HG03460 (cell line): ENCODE measurements around the gene PRMT1.
A peak's percentile ranks its signal among the peaks of the same experiment; 100 is the strongest.

ENCODE experiments used
- ATAC-seq: cut with Tn5 transposase; IDR thresholded peaks from one replicate; pipeline ENCODE4 v1.9.1; 2021; ENCODE audit not compliant: unreplicated experiment

Gene PRMT1

DNA sequence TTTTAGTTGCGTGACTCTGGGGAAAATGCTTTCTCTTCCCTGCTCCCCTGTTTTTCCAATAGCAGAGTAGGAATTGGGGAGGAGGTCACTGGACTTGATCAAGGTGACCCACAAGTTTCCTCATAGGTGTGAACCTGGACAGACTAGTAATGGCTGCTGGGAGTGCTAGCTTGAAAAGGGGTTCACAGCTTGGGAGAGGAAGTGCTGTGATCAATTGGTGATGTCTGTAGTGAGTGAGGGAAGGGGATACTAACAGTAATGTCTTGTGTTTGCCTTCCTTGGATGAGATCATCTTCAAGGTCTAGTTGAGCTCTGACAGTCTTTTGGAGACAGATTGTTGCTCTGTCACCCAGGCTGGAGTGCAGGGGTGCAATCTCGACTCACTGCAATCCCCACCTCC, 9.6 kb upstream of the PRMT1 start:
- ATAC-seq, result no peak

DNA sequence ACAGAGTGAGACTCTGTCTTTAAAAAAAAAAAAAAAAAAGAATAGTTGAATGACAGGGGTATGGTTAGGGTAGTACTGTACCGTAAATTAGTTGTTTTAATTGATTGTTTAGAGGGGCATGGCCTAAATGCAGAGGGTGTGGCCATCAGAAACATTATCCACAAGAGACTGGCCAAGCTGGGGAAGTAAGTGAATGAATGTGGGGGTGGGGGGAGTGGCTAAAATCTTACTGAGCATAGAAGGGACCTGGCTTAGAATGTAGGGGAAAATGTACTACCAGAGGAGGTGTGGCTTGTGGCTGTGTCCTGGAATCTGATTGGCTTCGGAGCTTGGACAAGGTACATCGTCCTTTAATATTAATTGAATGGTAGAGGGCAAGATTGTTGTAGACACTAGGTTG, 7.6 kb upstream of the PRMT1 start:
- ATAC-seq, result no peak

DNA sequence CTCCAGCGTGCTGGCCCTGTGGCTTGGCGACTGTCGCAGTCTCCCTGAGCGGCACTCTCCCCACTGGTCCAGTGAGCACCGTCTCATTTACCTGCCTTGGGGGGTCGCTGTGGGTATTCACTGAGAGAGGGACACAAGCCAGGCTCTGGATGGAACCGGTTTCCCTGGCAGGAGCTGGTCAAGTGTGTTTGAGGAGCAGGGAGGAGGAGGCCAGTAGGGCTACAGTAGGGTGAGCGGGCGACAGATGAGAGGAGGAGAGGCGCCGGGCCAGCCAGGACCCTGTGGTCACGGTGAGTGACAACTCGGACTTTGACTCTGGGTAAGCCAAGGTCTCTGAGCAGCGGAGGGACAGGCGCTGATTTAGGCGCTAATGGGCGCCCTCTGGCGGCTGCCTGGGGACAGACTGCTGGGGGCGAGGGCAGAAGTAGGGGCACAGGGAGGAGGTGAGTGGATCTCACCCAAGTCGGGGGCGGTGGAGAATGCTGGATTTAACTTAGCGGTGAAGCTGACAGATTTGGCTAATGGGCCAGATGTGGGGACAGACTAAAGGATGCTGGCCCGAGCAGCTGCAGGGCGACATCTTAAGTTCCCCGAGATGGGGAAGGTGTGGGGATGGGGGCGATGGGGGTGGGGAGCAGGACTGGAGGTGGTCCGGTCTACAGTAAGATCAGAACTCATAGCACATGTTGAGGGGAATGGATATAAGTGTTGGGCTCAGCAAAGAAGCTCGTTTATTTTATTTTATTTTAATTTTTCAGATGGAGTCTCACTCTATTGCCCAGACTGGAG, 4.7 kb upstream of the PRMT1 start:
- no peak for ATAC-seq

DNA sequence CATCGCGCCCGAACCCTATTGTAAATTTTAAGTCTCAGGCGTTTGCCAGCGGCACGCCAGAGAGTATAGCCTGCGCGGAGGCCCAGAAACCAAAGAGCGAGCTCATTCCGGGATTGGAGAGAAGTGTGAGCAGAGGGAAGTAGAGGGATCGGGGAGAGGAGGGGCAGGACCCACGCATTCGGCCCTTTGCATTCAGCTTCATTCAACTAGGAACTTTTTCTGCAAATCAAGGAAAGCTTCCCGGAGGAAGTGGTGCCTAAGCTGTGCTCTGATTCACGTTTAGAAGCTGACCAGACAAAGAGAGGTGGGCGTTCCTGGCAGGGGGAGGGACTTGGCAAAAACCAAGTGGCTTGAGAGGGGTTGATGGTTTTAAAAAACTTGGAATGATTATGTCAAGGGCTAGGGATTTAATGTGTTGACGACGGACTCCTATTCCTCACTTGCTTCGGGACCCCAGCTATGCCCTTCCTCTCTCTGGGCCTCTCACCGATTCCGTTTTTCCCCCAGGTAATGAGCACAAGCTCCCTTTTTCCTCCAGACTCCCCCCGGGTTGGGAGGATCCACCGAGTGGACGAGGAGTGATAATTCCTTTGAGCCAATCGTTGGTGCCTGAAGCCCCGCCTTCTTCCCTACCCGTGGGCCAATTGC, 811 bp upstream of the PRMT1 start:
- ATAC-seq, result peak; percentile 27

DNA sequence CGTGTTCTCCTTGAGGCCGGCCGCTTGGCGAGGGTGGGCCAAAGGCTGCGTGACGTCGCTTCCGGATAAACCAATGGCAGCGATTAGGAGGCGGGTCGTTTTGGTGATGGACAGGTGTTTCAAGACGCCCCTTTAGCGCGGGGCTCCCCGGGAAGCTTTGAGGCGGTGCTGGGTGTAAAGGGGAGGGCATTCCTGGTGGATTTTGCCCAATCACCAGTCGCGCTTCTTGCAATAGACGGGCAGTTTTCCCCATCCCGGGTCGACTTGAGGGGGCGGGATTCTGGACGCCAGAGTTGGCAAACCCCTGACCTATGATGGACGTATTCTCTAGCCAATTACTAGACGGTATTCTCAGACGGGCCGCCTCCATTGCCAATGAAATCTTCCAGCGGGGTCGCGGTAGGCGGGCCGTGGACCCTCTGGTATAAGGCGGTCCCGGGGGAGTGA, 264 bp upstream of the PRMT1 start:
- peak; percentile 57 for ATAC-seq

DNA sequence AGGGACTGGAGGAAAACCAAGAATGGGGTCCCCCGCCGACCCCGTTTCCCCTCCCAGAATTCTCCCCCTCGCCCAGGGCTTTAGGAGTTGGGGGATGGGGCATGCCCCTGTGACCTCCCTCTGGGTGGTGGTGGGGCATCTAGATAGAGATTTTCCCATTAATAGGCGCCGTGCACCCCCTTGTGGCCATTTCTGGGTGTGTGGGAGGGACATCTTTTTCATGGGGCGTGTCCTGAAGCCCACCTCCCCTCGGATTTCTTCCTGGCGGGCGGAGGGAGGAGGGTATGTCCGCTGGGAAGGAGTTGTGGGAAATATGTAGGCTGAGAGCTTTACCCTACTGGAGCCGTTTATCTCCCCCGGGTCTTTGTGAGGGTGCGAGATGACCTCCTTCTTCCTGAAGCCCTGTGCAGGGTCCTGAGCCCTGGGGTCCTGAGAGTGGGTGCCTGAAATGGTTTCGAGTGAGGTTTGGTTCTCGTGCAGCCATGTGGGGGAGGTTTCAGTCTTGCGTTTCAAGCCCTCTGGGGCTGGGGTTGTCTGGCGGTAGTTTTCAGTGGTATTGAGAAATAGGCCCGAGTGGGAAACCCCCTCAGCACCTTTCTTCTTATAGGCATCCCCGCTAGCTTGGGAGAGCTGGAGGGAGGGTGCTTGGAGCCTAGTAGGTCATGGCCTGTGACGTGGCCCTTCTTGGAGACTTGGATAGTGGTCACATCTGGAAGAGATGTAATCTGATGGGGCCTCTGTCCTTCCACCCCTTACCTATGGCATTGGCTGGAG, 1.0 kb downstream of the PRMT1 start:
- no peak for ATAC-seq

DNA sequence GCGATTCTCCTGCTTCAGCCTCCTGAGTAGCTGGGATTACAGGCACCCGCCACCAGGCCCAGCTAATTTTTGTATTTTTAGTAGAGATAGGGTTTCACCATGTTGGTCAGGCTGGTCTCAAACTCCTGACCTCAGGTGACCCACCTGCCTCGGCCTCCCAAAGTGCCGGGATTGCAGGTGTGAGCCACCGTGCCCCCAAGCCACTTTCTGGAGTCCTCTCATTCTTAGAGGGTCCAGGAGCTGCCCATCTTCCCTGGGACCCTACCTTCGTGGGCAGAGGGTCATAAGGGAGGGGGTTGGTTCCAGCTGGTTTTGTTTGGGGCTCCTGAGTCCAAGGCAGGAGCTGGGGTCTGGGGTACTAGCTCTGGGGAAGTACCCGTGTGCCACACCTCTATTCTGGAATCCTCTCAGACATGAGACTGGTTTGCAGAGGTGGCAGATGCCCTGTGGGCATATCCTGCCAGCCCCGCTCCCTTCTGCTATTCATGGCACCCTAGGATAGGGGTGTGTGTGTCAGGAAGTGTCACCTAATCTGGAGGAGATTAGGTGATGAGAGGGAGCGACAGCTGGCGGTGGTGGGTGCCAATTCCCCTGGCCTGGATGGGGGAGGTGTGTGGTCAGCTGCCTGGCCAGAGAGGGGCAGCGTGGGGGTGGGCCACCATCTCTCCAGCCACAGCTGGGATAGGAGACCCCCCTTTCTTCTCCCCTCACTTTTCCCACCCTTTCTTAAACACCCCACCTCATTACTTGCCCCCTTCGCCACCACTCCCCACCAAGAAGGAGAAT, 2.1 kb downstream of the PRMT1 start:
- no peak for ATAC-seq

DNA sequence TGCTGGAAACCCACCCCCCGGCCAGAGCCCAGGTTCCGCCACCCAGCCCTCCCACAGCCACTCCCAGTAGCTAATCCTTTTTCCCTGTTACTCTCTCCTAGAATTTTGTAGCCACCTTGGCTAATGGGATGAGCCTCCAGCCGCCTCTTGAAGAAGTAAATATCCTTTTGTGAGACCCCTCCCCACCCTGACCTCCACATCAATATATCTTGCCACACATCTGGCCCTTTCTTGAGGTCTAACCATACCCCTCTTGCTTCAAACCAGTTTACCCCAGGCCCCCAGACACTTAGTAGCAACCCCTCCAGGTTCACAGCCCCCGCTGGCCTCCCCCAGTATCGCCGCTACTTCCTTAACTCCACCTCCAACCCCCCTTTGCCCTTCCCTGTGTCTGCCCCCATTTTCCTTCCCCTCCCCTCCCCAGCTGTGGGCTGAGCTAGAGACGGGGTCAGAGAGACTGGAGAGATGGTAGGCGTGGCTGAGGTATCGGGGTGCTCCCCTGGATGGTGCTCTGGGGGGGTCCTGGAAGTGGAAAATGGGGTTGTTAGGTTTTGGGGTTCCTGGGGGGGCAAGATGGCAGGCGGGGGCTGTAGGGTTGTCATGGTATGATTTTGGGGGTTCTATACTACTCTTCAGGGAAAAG, 2.8 kb downstream of the PRMT1 start:
- no peak for ATAC-seq

DNA sequence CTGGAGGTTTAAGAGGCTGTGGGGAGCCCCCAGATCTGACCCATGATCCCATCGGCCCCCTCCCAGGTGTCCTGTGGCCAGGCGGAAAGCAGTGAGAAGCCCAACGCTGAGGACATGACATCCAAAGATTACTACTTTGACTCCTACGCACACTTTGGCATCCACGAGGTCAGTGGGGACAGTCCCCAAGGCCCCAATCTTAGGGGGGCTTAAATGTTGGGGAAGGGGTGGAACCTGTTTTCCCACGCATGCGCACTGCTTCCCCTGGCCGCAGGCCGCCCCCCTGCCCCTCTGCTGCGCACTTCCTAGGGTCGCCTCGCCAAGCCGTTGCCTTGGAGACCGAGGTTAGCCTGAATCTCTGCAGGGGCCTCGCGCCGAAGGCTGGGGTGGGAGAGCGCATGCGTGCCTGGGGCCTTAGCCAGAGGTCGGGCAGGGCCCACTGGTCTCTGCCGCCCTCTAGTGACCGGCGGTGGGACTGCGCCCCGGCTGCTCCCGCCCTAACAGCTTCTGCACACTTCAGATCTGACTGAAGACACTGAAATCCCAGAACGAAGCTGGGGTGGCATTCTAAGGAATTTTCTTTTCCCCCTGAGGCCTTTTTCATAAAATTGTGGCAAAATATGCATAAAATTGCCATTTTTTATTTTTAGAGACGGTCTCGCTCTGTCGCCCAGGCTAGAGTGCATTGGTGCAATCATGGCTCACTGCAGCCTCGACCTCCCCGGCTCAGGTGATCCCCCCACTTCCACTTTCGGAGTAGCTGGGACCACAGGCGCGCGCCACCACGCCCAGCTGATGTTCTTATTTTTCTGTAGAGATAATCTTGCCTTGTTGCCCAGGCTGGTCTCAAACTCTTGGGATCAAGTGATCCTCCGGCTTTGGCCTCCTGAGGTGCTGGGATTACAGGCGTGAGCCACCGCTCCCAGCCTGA, 3.6 kb downstream of the PRMT1 start:
- ATAC-seq, result no peak

DNA sequence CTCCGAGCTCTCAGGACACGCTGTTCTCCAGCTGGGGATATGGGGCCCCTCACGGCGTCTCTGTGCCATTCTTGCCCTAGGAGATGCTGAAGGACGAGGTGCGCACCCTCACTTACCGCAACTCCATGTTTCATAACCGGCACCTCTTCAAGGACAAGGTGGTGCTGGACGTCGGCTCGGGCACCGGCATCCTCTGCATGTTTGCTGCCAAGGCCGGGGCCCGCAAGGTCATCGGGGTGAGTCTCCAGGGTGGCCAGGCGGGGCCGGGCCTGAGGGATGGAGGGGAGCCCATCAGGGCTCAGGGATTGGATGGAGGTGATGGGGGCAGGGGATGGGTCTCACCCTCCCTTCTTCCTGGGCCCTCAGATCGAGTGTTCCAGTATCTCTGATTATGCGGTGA, 4.8 kb downstream of the PRMT1 start:
- no peak for ATAC-seq

DNA sequence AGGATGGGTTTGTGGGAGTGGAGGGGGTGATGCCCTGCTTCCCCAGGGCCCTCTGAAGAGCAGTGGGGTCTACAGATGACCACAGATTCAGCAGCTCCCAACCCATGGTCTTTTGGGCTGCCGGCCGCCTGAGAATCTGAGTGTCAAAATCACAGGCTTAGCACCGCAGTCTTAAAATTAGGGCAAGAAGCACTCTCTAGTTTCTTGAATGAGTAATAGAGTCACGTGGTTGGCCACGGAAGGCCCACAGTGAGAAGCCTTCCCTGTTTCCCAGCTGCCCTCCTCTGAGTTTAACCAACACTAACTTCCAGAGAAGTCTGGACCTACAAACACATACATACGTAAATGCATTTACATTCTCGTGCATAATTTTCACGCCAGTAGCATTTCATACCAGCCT, 5.2 kb downstream of the PRMT1 start:
- no peak for ATAC-seq

DNA sequence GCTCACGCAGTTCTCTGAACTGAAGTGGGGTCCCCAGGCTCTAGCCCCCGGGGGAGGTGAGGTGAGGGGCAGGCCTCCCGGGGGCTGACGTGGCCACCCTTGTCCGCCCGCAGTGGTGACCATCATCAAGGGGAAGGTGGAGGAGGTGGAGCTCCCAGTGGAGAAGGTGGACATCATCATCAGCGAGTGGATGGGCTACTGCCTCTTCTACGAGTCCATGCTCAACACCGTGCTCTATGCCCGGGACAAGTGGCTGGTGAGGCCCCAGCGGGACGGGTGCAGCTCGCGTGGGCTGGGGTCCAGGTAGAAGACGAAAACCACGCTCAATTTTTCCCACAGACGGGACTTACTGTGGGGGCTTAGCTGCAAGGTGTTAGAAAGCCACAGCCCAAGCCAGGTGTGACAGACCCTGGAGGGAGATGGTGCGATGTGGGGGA, 6.8 kb downstream of the PRMT1 start:
- no peak for ATAC-seq

DNA sequence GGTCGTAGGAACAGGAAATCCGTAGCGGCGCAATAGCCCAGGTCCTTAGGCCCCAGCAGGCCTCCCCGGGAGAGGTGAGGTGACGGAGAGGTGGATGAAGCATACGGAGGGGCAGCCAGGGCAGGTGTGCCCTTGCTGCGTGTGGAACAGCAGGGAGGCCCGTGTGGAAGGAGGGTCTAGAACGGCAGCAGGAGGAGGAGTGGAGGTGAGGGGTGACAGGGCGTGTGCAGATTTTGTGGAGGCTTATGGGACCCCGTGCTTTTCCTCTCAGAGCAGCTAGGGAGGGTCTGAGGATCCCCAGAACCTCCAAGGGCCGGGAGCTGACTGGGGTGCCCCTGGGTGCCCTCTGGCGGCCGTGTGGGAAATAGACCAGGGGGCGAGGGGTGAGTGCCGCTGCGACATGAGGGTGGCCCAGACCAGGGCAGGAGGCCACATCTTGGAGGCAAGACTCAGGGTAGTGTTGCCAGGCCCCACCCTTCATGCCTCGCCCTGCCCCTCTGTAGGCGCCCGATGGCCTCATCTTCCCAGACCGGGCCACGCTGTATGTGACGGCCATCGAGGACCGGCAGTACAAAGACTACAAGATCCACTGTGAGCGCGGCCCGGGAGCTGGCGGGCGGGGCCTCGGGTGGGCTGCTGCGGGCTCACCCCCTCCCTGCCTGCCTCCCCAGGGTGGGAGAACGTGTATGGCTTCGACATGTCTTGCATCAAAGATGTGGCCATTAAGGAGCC, 7.3 kb downstream of the PRMT1 start:
- no peak for ATAC-seq

DNA sequence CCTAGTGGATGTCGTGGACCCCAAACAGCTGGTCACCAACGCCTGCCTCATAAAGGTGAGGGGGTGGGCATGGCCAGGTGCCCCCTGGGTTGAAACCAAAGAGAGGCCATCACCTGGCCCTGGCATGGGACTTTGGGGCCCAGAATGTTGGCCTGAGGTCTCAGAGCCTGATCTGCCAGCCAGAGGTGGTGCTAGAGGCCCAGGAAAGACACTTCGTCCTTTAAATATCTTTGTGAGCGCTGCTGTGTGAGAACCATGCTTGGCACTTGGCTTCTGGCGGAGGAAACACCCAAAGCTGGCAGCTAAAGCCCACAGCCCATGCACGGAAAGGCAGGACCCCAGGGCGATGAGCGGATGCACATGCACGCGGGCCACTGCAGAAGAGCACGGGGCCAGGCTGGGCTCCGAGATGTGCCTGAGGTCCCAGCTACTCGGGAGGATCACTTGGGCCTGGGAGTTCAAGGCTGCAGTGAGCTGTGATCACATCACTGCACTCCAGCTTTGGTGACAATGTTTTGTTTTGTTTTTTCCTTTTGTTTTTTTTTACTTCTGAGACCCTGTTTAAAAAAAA, 8.0 kb downstream of the PRMT1 start:
- ATAC-seq, result no peak

DNA sequence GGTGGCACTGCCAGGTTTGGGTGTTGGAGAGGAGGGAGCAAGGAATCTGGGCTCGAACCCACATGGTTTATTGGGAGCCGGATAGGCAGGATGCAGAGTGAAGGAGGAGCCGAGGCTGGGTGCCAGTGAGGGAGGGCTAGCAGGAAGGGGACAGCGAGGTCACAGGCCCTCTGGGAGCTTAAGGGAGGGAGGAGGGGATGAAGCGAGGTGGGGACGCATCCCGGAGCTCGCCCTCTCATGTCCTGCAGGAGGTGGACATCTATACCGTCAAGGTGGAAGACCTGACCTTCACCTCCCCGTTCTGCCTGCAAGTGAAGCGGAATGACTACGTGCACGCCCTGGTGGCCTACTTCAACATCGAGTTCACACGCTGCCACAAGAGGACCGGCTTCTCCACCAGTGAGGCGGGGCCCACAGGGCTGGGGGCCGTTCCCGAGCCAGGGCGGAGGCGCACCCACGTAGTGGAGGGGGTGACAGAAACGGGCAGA, 8.8 kb downstream of the PRMT1 start:
- ATAC-seq, result no peak

DNA sequence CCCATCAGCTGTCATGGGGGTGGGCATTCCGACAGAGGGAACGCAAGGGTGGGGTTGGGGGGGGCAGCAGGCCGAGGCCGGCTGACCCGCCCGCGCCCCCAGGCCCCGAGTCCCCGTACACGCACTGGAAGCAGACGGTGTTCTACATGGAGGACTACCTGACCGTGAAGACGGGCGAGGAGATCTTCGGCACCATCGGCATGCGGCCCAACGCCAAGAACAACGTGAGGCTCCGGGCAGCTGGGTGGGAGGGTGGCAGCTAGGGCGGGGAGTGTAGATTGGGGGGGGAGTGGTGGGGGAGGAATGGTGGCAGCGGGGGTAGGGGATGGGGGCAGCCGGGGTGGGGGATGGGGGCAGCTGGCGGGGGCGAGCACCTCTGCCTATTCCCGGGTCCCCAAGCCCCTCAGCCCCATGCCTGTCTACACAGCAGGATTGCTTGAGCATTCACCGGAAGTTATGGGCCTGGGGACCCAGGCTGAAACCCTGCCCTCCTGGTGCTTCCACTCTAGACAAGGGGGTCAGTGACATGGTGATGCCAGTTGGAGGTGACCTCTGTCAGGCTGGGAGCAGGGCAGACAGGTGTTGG, 9.5 kb downstream of the PRMT1 start:
- no peak for ATAC-seq

DNA sequence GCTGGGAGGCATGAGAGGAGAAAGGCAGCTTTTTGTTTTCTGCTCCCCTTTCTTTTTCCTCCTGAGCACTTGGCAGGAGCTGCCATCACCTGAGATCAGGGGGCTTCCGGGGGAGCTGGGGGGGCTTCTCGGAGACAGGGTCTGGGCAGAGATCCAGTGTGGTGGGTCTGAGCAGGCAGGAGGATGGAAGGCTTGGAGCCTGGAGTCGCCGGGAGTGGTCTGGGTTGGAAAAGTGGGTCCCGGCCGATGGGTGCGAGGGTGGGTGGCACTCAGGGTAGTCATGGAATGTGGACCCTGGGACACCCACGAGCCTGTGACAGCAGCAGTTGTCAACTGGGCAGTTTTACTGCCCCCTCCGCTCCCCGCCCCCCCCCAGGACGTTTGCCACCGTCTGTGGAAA, 10.1 kb downstream of the PRMT1 start:
- ATAC-seq, result no peak
